ENCODE measurements around the gene TNNT2. TPM values are rescaled to one million over a fixed set of nuclear protein-coding genes. Genes with fewer than 3 reads are reported as not detected.

TNNT2 gene
- total and polyA plus RNA-seq, 2 of the 8 experiments (the other 6 are each of a cell fraction or from before 2014, with no cell fraction given) = 3.1 to 21.0 TPM

- TF ChIP-seq TCF12 (IDR thresholded peaks at IDR 0.05; ENCODE audit: low read depth, low read length) = no peak
- no peak for TF ChIP-seq ATF3 (IDR thresholded peaks at IDR 0.05; ENCODE audit: insufficient read depth, low read depth, low read length)
Observed at GRCh38 chr1:201360901-201361651, 16.4 kb downstream of the TNNT2 start (continued).

Data from H1 (cell line).